K562 (cell line): ENCODE data around the gene PTRH1. TPM values are rescaled to one million over a fixed set of nuclear protein-coding genes. Genes with fewer than 3 reads are reported as not detected.

Experiments
- BCOR ChIP-seq: fragments of 450-650 bp; IDR thresholded peaks from 2 replicates; pipeline ENCODE4 v1.6.1; 2016
- BHLHE40 ChIP-seq: IDR thresholded peaks from 2 replicates; pipeline ENCODE4 v1.6.1; 2011; ENCODE audit warnings: low read length, improper control_type of control experiment
- BRCA1 ChIP-seq, 2 experiments: fragments of 450-650 bp in 1 of 2; sonication (generic) in 1 of 2; formaldehyde crosslinking in 1 of 2; IDR thresholded peaks; 2 replicates each; pipeline versions ENCODE4 v1.5.0 to v1.6.1; 2017 to 2020; ENCODE audit warnings: mild to moderate bottlenecking in 1 of 2, missing genetic modification reagents in 1 of 2
- CEBPG ChIP-seq, 3 experiments: fragments of 200-800 bp in 1 of 3; sonication (Bioruptor generic) in 1 of 3; sonication (generic) in 1 of 3; formaldehyde crosslinking in 1 of 3; IDR thresholded peaks in 2 of 3; conservative IDR thresholded peaks in 1 of 3; 2 replicates each; pipeline versions ENCODE4 v1.6.1 to v1.8.0; 2016 to 2022; ENCODE audit warnings: missing compliant biosample characterization in 2 of 3, missing genetic modification characterization in 2 of 3, mild to moderate bottlenecking in 1 of 3, missing genetic modification reagents in 1 of 3
- HDAC3 ChIP-seq: fragments of 450-650 bp; IDR thresholded peaks from 2 replicates; pipeline ENCODE4 v1.6.1; 2018; ENCODE audit warnings: borderline replicate concordance, mild to moderate bottlenecking, moderate library complexity; ENCODE audit not compliant: partially characterized antibody
- HMGXB4 ChIP-seq: sonication (generic); formaldehyde crosslinking; IDR thresholded peaks from 2 replicates; pipeline ENCODE4 v1.8.1; 2023; ENCODE audit warnings: mild to moderate bottlenecking, missing genetic modification reagents
- HNRNPL ChIP-seq: fragments of 200-400 bp; formaldehyde crosslinking; IDR thresholded peaks from 2 replicates; pipeline ENCODE4 v1.6.1; 2017; ENCODE audit warnings: low read depth, mild to moderate bottlenecking, low read length
- LCOR ChIP-seq: sonication (generic); formaldehyde crosslinking; IDR thresholded peaks from 2 replicates; pipeline ENCODE4 v1.8.0; 2022; ENCODE audit warnings: mild to moderate bottlenecking, missing genetic modification reagents
- MCM3 ChIP-seq: fragments of 450-650 bp; IDR thresholded peaks from 2 replicates; pipeline ENCODE4 v1.6.1; 2016
- NBN ChIP-seq: fragments of 450-650 bp; IDR thresholded peaks from 2 replicates; pipeline ENCODE4 v1.6.1; 2016; ENCODE audit warnings: low read depth, mild to moderate bottlenecking
- NFRKB ChIP-seq: fragments of 450-650 bp; IDR thresholded peaks from 2 replicates; pipeline ENCODE4 v1.6.1; 2016; ENCODE audit warnings: low read depth
- POLR3G ChIP-seq: IDR thresholded peaks from 2 replicates; pipeline ENCODE4 v1.6.1; 2011; ENCODE audit not compliant: insufficient read length, insufficient replicate concordance; ENCODE audit errors: extremely low read depth
- RNF2 ChIP-seq: sonication (generic); IDR thresholded peaks from 2 replicates; pipeline ENCODE4 v1.6.1; 2016
- SRSF1 ChIP-seq: fragments of 200-400 bp; formaldehyde crosslinking; IDR thresholded peaks from 2 replicates; pipeline ENCODE4 v1.6.1; 2017; ENCODE audit warnings: mild to moderate bottlenecking, low read depth, low read length, moderate library complexity
- STAT6 ChIP-seq: sonication (generic); formaldehyde crosslinking; IDR thresholded peaks from 2 replicates; pipeline ENCODE4 v1.8.1; 2023; ENCODE audit warnings: mild to moderate bottlenecking, missing genetic modification reagents
- TAF15 ChIP-seq: fragments of 200-400 bp; formaldehyde crosslinking; IDR thresholded peaks from 2 replicates; pipeline ENCODE4 v1.6.1; 2017; ENCODE audit warnings: mild to moderate bottlenecking, low read depth, low read length, moderate library complexity
- ZFX ChIP-seq: sonication (generic); formaldehyde crosslinking; IDR thresholded peaks from 2 replicates; pipeline ENCODE4 v1.8.0; 2022; ENCODE audit warnings: mild to moderate bottlenecking, missing genetic modification reagents, moderate library complexity
- ZNF174 ChIP-seq: fragments of 250-450 bp; sonication (Bioruptor Pico); IDR thresholded peaks from 2 replicates; pipeline ENCODE4 v1.4.0; 2020; ENCODE audit warnings: mild to moderate bottlenecking
- ZNF311 ChIP-seq: fragments of 250-450 bp; sonication (Bioruptor Pico); IDR thresholded peaks from 2 replicates; pipeline ENCODE4 v1.4.0; 2020; ENCODE audit warnings: mild to moderate bottlenecking, moderate library complexity
- ZNF830 ChIP-seq: fragments of 250-450 bp; sonication (Bioruptor Pico); IDR thresholded peaks from 2 replicates; pipeline ENCODE4 v1.5.0; 2021; ENCODE audit warnings: mild to moderate bottlenecking
- polyA plus RNA-seq, 8 experiments: library from polyadenylated mRNA; depleted of rRNA in 4 of 8; stranded (reverse) in 5 of 8; unstranded in 3 of 8; fragments of >200 nt; fragmentation: Nextera tagmentation in 2 of 8; fragmentation: Illumina TruSeq in 1 of 8; extraction: Ambion mirVana in 2 of 8; extraction: Trizol in 1 of 8; gene quantifications; 2 replicates each; pipeline versions ENCODE4 v1.2.1 to v1.2.3, GENCODE V29; 2011 to 2014; ENCODE audit warnings: inconsistent platforms in 1 of 8, missing spikeins in 1 of 8
- total RNA-seq, 7 experiments: library from RNA; depleted of rRNA in 6 of 7; stranded (reverse); fragments of >200 nt in 6 of 7; fragmentation: Illumina TruSeq in 2 of 7; extraction: Trizol in 2 of 7; gene quantifications; 2 replicates each; pipeline versions ENCODE4 v1.2.1 to v1.2.3, GENCODE V29; 2011 to 2021; ENCODE audit warnings: low replicate concordance in 1 of 7
- TF ChIP-seq, protein P1 (sequence below): fragments of 450-650 bp; formaldehyde crosslinking; IDR thresholded peaks from 2 replicates; pipeline ENCODE4 v1.4.0; 2022; ENCODE audit warnings: mild to moderate bottlenecking, moderate library complexity
- TF ChIP-seq, protein P2 (sequence below): fragments of 250-450 bp; sonication (Bioruptor Pico); IDR thresholded peaks from 2 replicates; pipeline ENCODE4 v1.5.0; 2020; ENCODE audit warnings: mild to moderate bottlenecking, borderline replicate concordance

Gene PTRH1
- total and polyA plus RNA-seq, 9 of the 15 experiments (the other 6 are each of a cell fraction or from before 2014, with no cell fraction given): 0.63 to 43.1 (median 5.7) TPM

DNA sequence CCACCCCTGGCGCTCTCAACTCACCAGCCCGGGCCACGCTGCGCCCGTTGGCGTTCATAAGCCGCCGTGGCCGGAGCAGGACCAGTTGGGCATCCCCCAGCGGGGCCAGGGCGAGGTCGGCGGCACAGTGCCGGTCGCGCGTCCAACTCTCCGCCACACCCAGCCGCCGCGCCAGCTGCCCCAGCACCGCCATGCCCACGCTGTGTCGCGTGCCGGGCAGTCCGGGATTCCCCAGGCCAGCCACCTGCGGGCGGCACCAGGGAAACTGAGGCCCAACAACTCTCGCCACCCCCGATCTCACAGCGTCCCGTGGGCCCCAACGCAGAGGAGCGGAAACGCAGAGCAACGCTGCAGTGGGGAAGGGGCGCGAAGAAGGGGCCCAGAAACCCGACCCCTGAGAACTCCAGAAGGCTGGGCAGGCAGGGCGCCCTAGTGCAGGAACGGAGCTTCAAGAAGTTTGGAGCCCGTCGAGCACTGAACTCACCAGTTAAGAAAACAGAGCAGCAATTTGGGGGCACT, 453 bp downstream of the PTRH1 start (continued):
- TF ChIP-seq, protein P1, sequence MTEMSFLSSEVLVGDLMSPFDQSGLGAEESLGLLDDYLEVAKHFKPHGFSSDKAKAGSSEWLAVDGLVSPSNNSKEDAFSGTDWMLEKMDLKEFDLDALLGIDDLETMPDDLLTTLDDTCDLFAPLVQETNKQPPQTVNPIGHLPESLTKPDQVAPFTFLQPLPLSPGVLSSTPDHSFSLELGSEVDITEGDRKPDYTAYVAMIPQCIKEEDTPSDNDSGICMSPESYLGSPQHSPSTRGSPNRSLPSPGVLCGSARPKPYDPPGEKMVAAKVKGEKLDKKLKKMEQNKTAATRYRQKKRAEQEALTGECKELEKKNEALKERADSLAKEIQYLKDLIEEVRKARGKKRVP (CRISPR knock-in tag): no peak
- TF ChIP-seq HDAC3: no peak
- no peak for TF ChIP-seq ZNF311 (CRISPR knock-in tag)
- TF ChIP-seq BCOR: peak; percentile 27; the same call in 1 of the 2 replicates
- no peak for TF ChIP-seq ZNF830 (CRISPR knock-in tag)
- TF ChIP-seq NFRKB: no peak
- no peak for TF ChIP-seq POLR3G
- TF ChIP-seq ZNF174: no peak
- no peak for TF ChIP-seq ZFX
- TF ChIP-seq BHLHE40: peak; percentile 46; the same call in 1 of the 2 replicates
- TF ChIP-seq TAF15: no peak
- TF ChIP-seq STAT6 (CRISPR knock-in tag): 0 out of 2 replicates have a peak, but pooled peaks have one; percentile 44
- peak; percentile 41; the same call in 1 of the 2 replicates for TF ChIP-seq HMGXB4 (CRISPR knock-in tag)
- TF ChIP-seq RNF2: no peak
- no peak for TF ChIP-seq CEBPG (CRISPR knock-in tag; IDR thresholded peaks at IDR 0.05)
- TF ChIP-seq CEBPG (tag; conservative IDR thresholded peaks at IDR 0.05 in 1 of 2, IDR thresholded peaks at IDR 0.05 in 1 of 2): no peak
- TF ChIP-seq MCM3: no peak
- TF ChIP-seq HNRNPL: peak; percentile 85
- TF ChIP-seq LCOR (CRISPR knock-in tag): no peak
- TF ChIP-seq, protein P2, sequence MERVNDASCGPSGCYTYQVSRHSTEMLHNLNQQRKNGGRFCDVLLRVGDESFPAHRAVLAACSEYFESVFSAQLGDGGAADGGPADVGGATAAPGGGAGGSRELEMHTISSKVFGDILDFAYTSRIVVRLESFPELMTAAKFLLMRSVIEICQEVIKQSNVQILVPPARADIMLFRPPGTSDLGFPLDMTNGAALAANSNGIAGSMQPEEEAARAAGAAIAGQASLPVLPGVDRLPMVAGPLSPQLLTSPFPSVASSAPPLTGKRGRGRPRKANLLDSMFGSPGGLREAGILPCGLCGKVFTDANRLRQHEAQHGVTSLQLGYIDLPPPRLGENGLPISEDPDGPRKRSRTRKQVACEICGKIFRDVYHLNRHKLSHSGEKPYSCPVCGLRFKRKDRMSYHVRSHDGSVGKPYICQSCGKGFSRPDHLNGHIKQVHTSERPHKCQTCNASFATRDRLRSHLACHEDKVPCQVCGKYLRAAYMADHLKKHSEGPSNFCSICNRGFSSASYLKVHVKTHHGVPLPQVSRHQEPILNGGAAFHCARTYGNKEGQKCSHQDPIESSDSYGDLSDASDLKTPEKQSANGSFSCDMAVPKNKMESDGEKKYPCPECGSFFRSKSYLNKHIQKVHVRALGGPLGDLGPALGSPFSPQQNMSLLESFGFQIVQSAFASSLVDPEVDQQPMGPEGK (CRISPR knock-in tag): no peak
- no peak for TF ChIP-seq SRSF1
- TF ChIP-seq BRCA1 (IDR thresholded peaks at IDR 0.05): no peak
- 0 out of 2 replicates have a peak, but pooled peaks have one; percentile 36 for TF ChIP-seq BRCA1 (CRISPR knock-in tag; IDR thresholded peaks at IDR 0.05)
- no peak for TF ChIP-seq NBN
